IMR-90 (cell line): ENCODE results near the gene SRGN. TPM values are rescaled to one million over a fixed set of nuclear protein-coding genes. Genes with fewer than 3 reads are reported as not detected.

Source experiments
- ATAC-seq: fragments of 200-7000 bp; cut with Tn5 transposase; 2 replicates; pipeline ENCODE4 v1.9.1; 2020; ENCODE audit warnings: low read depth, mild to moderate bottlenecking, moderate library complexity
- BruUV-seq: library from RNA; stranded (reverse); fragments of 400-500 nt; replicated peaks from 2 replicates; lab custom pipeline; 2021; lab: Mats Ljungman, UMichigan
- CTCF ChIA-PET: fragments of 300-600 bp; formaldehyde crosslinking; extraction: SDS; loops from one replicate; lab custom pipeline; 2021; ENCODE audit warnings: antibody characterized with exemption; lab: Yijun Ruan, JAX
- POLR2A ChIA-PET: fragments of 300-600 bp; sonication (Branson Sonifier 250); formaldehyde crosslinking; loops from one replicate; lab custom pipeline; 2022; ENCODE audit warnings: antibody characterized with exemption; ENCODE audit not compliant: unreplicated experiment; lab: Charles Lee
- DNase-seq: peaks from one replicate; pipeline ENCODE4 v3.0.0; 2013
- H2AFZ ChIP-seq: replicated peaks from 2 replicates; pipeline ENCODE3; 2013; ENCODE audit warnings: low read length, mild to moderate bottlenecking; ENCODE audit not compliant: poor library complexity
- H2AK5ac ChIP-seq: 2 replicates; pipeline ENCODE4 v1.6.1; 2013; ENCODE audit warnings: low read depth, low read length, inconsistent platforms
- H2AK9ac ChIP-seq: replicated peaks from 2 replicates; pipeline ENCODE3; 2013; ENCODE audit warnings: mild to moderate bottlenecking, low read depth, low read length, moderate library complexity; ENCODE audit not compliant: poor library complexity
- H2BK120ac ChIP-seq: 2 replicates; pipeline ENCODE4 v1.6.1; 2013; ENCODE audit warnings: low read depth, low read length, inconsistent platforms
- H2BK15ac ChIP-seq: 3 replicates; pipeline ENCODE4 v1.6.1; 2013; ENCODE audit warnings: low read depth, low read length, inconsistent platforms
- H2BK20ac ChIP-seq: 2 replicates; pipeline ENCODE4 v1.6.1; 2013; ENCODE audit warnings: low read depth, mild to moderate bottlenecking, inconsistent platforms, low read length, moderate library complexity
- H2BK5ac ChIP-seq: 2 replicates; pipeline ENCODE4 v1.6.1; 2013; ENCODE audit warnings: mild to moderate bottlenecking, low read depth, low read length, inconsistent platforms; ENCODE audit not compliant: poor library complexity, severe bottlenecking
- H3K14ac ChIP-seq: replicated peaks from 2 replicates; pipeline ENCODE4 v1.6.1; 2013; ENCODE audit warnings: low read depth, low read length, inconsistent platforms
- H3K18ac ChIP-seq: 2 replicates; pipeline ENCODE4 v1.6.1; 2013; ENCODE audit warnings: low read depth, low read length, control low read depth
- H3K23ac ChIP-seq: 2 replicates; pipeline ENCODE4 v1.6.1; 2013; ENCODE audit warnings: low read depth, low read length, inconsistent platforms
- H3K27ac ChIP-seq: 2 replicates; pipeline ENCODE4 v1.5.1; 2013; ENCODE audit warnings: mild to moderate bottlenecking, control low read depth, low read length; ENCODE audit not compliant: insufficient read depth
- H3K27me3 ChIP-seq: 2 replicates; pipeline ENCODE4 v1.6.1; 2013; ENCODE audit warnings: low read length; ENCODE audit not compliant: control insufficient read depth, insufficient read depth
- H3K36me3 ChIP-seq: 2 replicates; pipeline ENCODE4 v1.6.1; 2013; ENCODE audit warnings: low read length, mixed read lengths; ENCODE audit not compliant: control insufficient read depth, insufficient read depth
- H3K4ac ChIP-seq: 2 replicates; pipeline ENCODE4 v1.6.1; 2013; ENCODE audit warnings: low read depth, low read length, inconsistent platforms
- H3K4me1 ChIP-seq: 2 replicates; pipeline ENCODE4 v1.6.1; 2013; ENCODE audit warnings: low read length, mixed read lengths; ENCODE audit not compliant: control insufficient read depth, insufficient read depth
- H3K4me2 ChIP-seq: 2 replicates; pipeline ENCODE4 v1.6.1; 2013; ENCODE audit warnings: low read depth, mild to moderate bottlenecking, control low read depth, low read length, moderate library complexity
- H3K4me3 ChIP-seq: 2 replicates; pipeline ENCODE4 v1.5.1; 2013; ENCODE audit warnings: low read depth, mild to moderate bottlenecking, control low read depth, low read length, moderate library complexity; ENCODE audit not compliant: insufficient read depth
- H3K56ac ChIP-seq: 2 replicates; pipeline ENCODE4 v1.6.1; 2013; ENCODE audit warnings: low read length, inconsistent platforms; ENCODE audit not compliant: insufficient read depth; ENCODE audit errors: extremely low read depth
- H3K79me1 ChIP-seq, 2 experiments: 2 replicates each; pipeline ENCODE4 v1.6.1; 2013; ENCODE audit warnings: low read length in 2 of 2, inconsistent platforms in 1 of 2, low read depth in 1 of 2
- H3K9ac ChIP-seq: 2 replicates; pipeline ENCODE4 v1.6.1; 2013; ENCODE audit warnings: low read depth, low read length, control low read depth
- H3K9me1 ChIP-seq: 2 replicates; pipeline ENCODE4 v1.6.1; 2013; ENCODE audit warnings: low read length, inconsistent platforms; ENCODE audit not compliant: insufficient read depth
- H3K9me3 ChIP-seq: 2 replicates; pipeline ENCODE4 v1.6.1; 2013; ENCODE audit warnings: low read length; ENCODE audit not compliant: control insufficient read depth, insufficient read depth
- H4K20me1 ChIP-seq: 2 replicates; pipeline ENCODE4 v1.6.1; 2013; ENCODE audit warnings: low read length, inconsistent platforms; ENCODE audit not compliant: insufficient read depth
- H4K5ac ChIP-seq: 2 replicates; pipeline ENCODE4 v1.6.1; 2013; ENCODE audit warnings: mild to moderate bottlenecking, low read depth, low read length, control low read depth
- H4K8ac ChIP-seq, 2 experiments: 2 replicates each; pipeline ENCODE4 v1.6.1; 2013; ENCODE audit warnings: low read depth in 2 of 2, low read length in 2 of 2, control low read depth in 1 of 2, inconsistent platforms in 1 of 2
- H4K91ac ChIP-seq: 2 replicates; pipeline ENCODE4 v1.6.1; 2013; ENCODE audit warnings: low read depth, low read length, inconsistent platforms; ENCODE audit not compliant: insufficient read depth
- FOS ChIP-seq: fragments of 150-350 bp; IDR thresholded peaks from 2 replicates; pipeline ENCODE4 v1.6.1; 2016; ENCODE audit warnings: low read depth, low read length
- RCOR1 ChIP-seq: IDR thresholded peaks from 2 replicates; pipeline ENCODE4 v1.6.1; 2012; ENCODE audit warnings: mild to moderate bottlenecking, low read length, improper control_type of control experiment; ENCODE audit not compliant: insufficient replicate concordance
- WGBS, 2 experiments: methylation state at CpG; one replicate each; pipeline versions ENCODE4 v1.1.5 to v1.1.7; 2013; ENCODE audit warnings: missing lambda C conversion rate in 2 of 2; ENCODE audit not compliant: insufficient read length in 1 of 2; ENCODE audit errors: extremely low coverage in 2 of 2; 5-methylcytosine and 5-hydroxymethylcytosine counted together
- dilution Hi-C: fragments of 300-500 bp; cut with HindIII; formaldehyde crosslinking; loops from one replicate; pipeline ENCODE4 v1.14.3; 2018; ENCODE audit warnings: low sequenced_read_pairs; ENCODE audit not compliant: unreplicated experiment
- in situ Hi-C: fragments of 300-500 bp; cut with MboI; formaldehyde crosslinking; loops from 3 replicates; pipeline ENCODE4 v1.14.3; 2019; ENCODE audit warnings: low sequenced_read_pairs, inconsistent platforms, mixed read lengths
- intact Hi-C: fragments of 100-400 bp; cut with micrococcal nuclease; formaldehyde crosslinking; loops from 2 replicates; pipeline ENCODE4 v1.10.0; 2022
- polyA plus RNA-seq, 3 experiments: library from polyadenylated mRNA; depleted of rRNA; stranded (reverse); fragments of >200 nt; gene quantifications; 2 replicates each; pipeline ENCODE4 v1.2.3, GENCODE V29; 2012; ENCODE audit warnings: low replicate concordance in 1 of 3
- total RNA-seq: library from RNA; depleted of rRNA; stranded (reverse); fragments of >200 nt; gene quantifications from 2 replicates; pipeline ENCODE4 v1.2.3, GENCODE V29; 2012

The SRGN gene
- total and polyA plus RNA-seq, 2 of the 4 experiments (the other 2 are of a cell fraction) = 33.3 to 41.4 TPM

- H3K36me3 ChIP-seq = no peaks in the 10 kb centered on the region
- no peaks in the 10 kb centered on the region for H3K9me3 ChIP-seq
- H3K27me3 ChIP-seq = no peaks in the 10 kb centered on the region
- no peak overlapping the region for H4K91ac ChIP-seq
- 0 out of 2 replicates have a peak overlapping the region, but pooled peaks have one; percentile 49 for H2AK5ac ChIP-seq
- H3K14ac ChIP-seq = peak overlapping the region; percentile 60; the same call in 1 of the 2 replicates
- peak overlapping the region; percentile 90 for H2AFZ ChIP-seq
- peaks cover 0 to 24% of the 10 kb centered on the region in 2 experiments; a peak in 2 of 4 replicates for H3K79me1 ChIP-seq
- peak overlapping the region in 1 of 2 experiments; percentile 48; a peak in 1 of 4 replicates for H4K8ac ChIP-seq
- peaks cover 23% of the 10 kb centered on the region for H4K20me1 ChIP-seq
- H2BK5ac ChIP-seq = peak overlapping the region; percentile 32
- peak; percentile 3; the same call in 1 of the 2 replicates for ATAC-seq
- DNase-seq = peak; percentile 64
- no peak for TF ChIP-seq FOS
- no peak for TF ChIP-seq RCOR1
- H4K5ac ChIP-seq = no peak overlapping the region
- intact Hi-C loops = no loop called here
- H3K23ac ChIP-seq = peak overlapping the region; percentile 77; the same call in 1 of the 2 replicates
- H3K4ac ChIP-seq = peak overlapping the region; percentile 13; the same call in 1 of the 2 replicates
- in situ Hi-C loops = no loop called here
- H2BK15ac ChIP-seq = no peak overlapping the region
- ChIA-PET CTCF (interaction anchor here (0.7 to 1.1 kb wide), 2 partner anchors 18 to 1017 kb away, joined by 3 read pairs; no protein-coding TSS in a partner anchor), POLR2A (no interaction called here)
- no peaks in the 10 kb centered on the region for H3K4me1 ChIP-seq
- no peak overlapping the region for H2BK120ac ChIP-seq
- H3K56ac ChIP-seq = peak overlapping the region; percentile 46; the same call in 1 of the 2 replicates
- peak overlapping the region; percentile 74 for H3K4me3 ChIP-seq
- TSS peak; percentile 63 for BruUV-seq
- H3K9me1 ChIP-seq = no peaks in the 10 kb centered on the region; the same call in 1 of the 2 replicates
- H3K18ac ChIP-seq = no peak overlapping the region
- H3K4me2 ChIP-seq = peak overlapping the region; percentile 64
- dilution Hi-C loops = loop anchor here (25.0 kb wide), 1 partner anchor 112 kb away; no protein-coding TSS in a partner anchor
- WGBS, 2 experiments = 0% methylated on average over 6 of the region's 26 CpGs; no CpG with 5 or more reads in 1 of the 2 experiments
- no peak overlapping the region for H2BK20ac ChIP-seq
- H3K9ac ChIP-seq = peak overlapping the region; percentile 70
- H3K27ac ChIP-seq = peak overlapping the region; percentile 61
- peak overlapping the region; percentile 38 for H2AK9ac ChIP-seq
These were observed 36.8 kb downstream of the SRGN start for GRCh38 chr10:69124563-69125268.
